Astrocyte (in vitro differentiated cells and primary cell): Measurements from ENCODE around the gene CPEB3. TPM values are rescaled to one million over a fixed set of nuclear protein-coding genes. Genes with fewer than 3 reads are reported as not detected.

Experiments
- DNase-seq: peaks from one replicate; pipeline ENCODE4 v3.0.0-alpha.2; 2010; ENCODE audit warnings: low read depth
- FAIRE-seq: peaks from 2 replicates; lab custom pipeline; 2011; peaks lifted over from hg19 to GRCh38; lab: Jason Lieb, UNC
- H2AFZ ChIP-seq: 2 replicates; pipeline ENCODE4 v1.6.0; 2012; ENCODE audit warnings: low read depth, low read length, inconsistent platforms
- H3K27ac ChIP-seq: 2 replicates; pipeline ENCODE4 v1.5.1; 2011; ENCODE audit warnings: low read depth, low read length, inconsistent platforms
- H3K27me3 ChIP-seq: 2 replicates; pipeline ENCODE4 v1.6.0; 2011; ENCODE audit warnings: low read length, inconsistent platforms; ENCODE audit not compliant: insufficient read depth
- H3K36me3 ChIP-seq: 2 replicates; pipeline ENCODE4 v1.5.1; 2011; ENCODE audit warnings: low read length, inconsistent platforms; ENCODE audit not compliant: insufficient read depth
- H3K4me1 ChIP-seq: 2 replicates; pipeline ENCODE4 v1.5.1; 2011; ENCODE audit warnings: low read length, inconsistent platforms; ENCODE audit not compliant: insufficient read depth
- H3K4me2 ChIP-seq: 2 replicates; pipeline ENCODE4 v1.6.0; 2012; ENCODE audit warnings: low read length, inconsistent platforms
- H3K4me3 ChIP-seq: 2 replicates; pipeline ENCODE4 v1.5.1; 2011; ENCODE audit warnings: low read depth, mild to moderate bottlenecking, low read length, inconsistent platforms; ENCODE audit not compliant: insufficient read depth
- H3K79me2 ChIP-seq: 2 replicates; pipeline ENCODE4 v1.6.0; 2012; ENCODE audit warnings: mild to moderate bottlenecking, low read length, inconsistent platforms; ENCODE audit not compliant: insufficient read depth
- H3K9ac ChIP-seq: 2 replicates; pipeline ENCODE4 v1.6.0; 2012; ENCODE audit warnings: mild to moderate bottlenecking, low read length, inconsistent platforms
- H3K9me3 ChIP-seq: 2 replicates; pipeline ENCODE4 v1.5.1; 2012; ENCODE audit warnings: low read depth, mild to moderate bottlenecking, low read length, inconsistent platforms; ENCODE audit not compliant: insufficient read depth
- H4K20me1 ChIP-seq: 2 replicates; pipeline ENCODE4 v1.6.0; 2012; ENCODE audit warnings: low read length, inconsistent platforms; ENCODE audit not compliant: insufficient read depth
- H3K27ac Mint-ChIP-seq: one replicate; pipeline ENCODE4 v1.8.0; 2021; ENCODE audit warnings: mild to moderate bottlenecking, mixed read lengths; ENCODE audit not compliant: unreplicated experiment
- H3K27me3 Mint-ChIP-seq: one replicate; pipeline ENCODE4 v1.8.0; 2021; ENCODE audit warnings: low read depth, mixed read lengths; ENCODE audit not compliant: unreplicated experiment
- H3K36me3 Mint-ChIP-seq: one replicate; pipeline ENCODE4 v1.8.0; 2021; ENCODE audit warnings: low read depth, mixed read lengths; ENCODE audit not compliant: unreplicated experiment
- H3K4me1 Mint-ChIP-seq: one replicate; pipeline ENCODE4 v1.8.0; 2021; ENCODE audit warnings: low read depth, mixed read lengths; ENCODE audit not compliant: unreplicated experiment
- H3K4me3 Mint-ChIP-seq: one replicate; pipeline ENCODE4 v1.8.0; 2021; ENCODE audit warnings: mild to moderate bottlenecking, moderate library complexity, mixed read lengths; ENCODE audit not compliant: unreplicated experiment
- H3K9me3 Mint-ChIP-seq: one replicate; pipeline ENCODE4 v1.8.0; 2021; ENCODE audit warnings: mild to moderate bottlenecking, mixed read lengths; ENCODE audit not compliant: unreplicated experiment
- EZH2 ChIP-seq: IDR thresholded peaks from 2 replicates; pipeline ENCODE4 v1.6.1; 2012; ENCODE audit warnings: mild to moderate bottlenecking, low read length, inconsistent platforms; ENCODE audit not compliant: insufficient read depth
- total RNA-seq: library from RNA; stranded (reverse); gene quantifications from 2 replicates; pipeline ENCODE4 v1.2.1, GENCODE V29; 2021
- TF ChIP-seq, protein P1 (sequence below): IDR thresholded peaks from 2 replicates; pipeline ENCODE4 v1.5.1; 2011; ENCODE audit warnings: low read depth, mild to moderate bottlenecking, inconsistent platforms, low read length, moderate library complexity; ENCODE audit not compliant: insufficient read depth

Gene CPEB3
- total RNA-seq, 1 donor from 2014 or later: 1.6 TPM

DNA sequence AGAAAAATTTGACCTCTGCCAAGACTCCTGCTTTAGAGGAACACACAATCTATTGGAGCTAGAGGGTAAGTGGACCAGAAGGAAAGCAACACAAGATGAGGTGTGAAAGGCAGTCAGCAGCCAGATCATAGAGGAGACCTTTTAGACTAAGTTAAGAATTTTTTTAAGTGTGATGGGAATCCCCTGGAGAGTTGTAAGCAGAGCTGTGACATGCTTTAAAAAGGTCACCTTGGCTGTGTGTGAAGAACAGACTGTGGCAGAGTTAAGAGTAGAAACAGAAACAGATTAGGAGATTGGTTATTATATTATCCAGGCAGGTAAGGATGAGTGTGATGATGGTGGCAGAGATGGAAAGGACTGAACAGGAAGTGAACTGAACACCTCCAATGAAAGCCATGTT is 23.5 kb downstream of the CPEB3 start:
- Histone ChIP-seq H4K20me1 (no peaks in the 10 kb centered on the region), H3K9me3 (no peaks in the 10 kb centered on the region), H3K36me3 (no peaks in the 10 kb centered on the region), H3K27ac (no peak overlapping the region), H3K4me1 (no peaks in the 10 kb centered on the region), H3K4me3 (no peak overlapping the region), H3K4me2 (no peak overlapping the region), H3K79me2 (no peaks in the 10 kb centered on the region), H3K27me3 (no peaks in the 10 kb centered on the region), H2AFZ (no peak overlapping the region), H3K9ac (no peak overlapping the region)
- DNase-seq (no peak), FAIRE-seq (no peak)
- H3K36me3 Mint-ChIP-seq: no peaks in the 10 kb centered on the region
- TF ChIP-seq, protein P1, sequence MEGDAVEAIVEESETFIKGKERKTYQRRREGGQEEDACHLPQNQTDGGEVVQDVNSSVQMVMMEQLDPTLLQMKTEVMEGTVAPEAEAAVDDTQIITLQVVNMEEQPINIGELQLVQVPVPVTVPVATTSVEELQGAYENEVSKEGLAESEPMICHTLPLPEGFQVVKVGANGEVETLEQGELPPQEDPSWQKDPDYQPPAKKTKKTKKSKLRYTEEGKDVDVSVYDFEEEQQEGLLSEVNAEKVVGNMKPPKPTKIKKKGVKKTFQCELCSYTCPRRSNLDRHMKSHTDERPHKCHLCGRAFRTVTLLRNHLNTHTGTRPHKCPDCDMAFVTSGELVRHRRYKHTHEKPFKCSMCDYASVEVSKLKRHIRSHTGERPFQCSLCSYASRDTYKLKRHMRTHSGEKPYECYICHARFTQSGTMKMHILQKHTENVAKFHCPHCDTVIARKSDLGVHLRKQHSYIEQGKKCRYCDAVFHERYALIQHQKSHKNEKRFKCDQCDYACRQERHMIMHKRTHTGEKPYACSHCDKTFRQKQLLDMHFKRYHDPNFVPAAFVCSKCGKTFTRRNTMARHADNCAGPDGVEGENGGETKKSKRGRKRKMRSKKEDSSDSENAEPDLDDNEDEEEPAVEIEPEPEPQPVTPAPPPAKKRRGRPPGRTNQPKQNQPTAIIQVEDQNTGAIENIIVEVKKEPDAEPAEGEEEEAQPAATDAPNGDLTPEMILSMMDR: no peak
- TF ChIP-seq EZH2: no peak
- H3K4me1 Mint-ChIP-seq: no peaks in the 10 kb centered on the region
- H3K9me3 Mint-ChIP-seq: no peaks in the 10 kb centered on the region
- no peak overlapping the region for H3K4me3 Mint-ChIP-seq
- H3K27ac Mint-ChIP-seq: no peak overlapping the region
- H3K27me3 Mint-ChIP-seq: no peaks in the 10 kb centered on the region

DNA sequence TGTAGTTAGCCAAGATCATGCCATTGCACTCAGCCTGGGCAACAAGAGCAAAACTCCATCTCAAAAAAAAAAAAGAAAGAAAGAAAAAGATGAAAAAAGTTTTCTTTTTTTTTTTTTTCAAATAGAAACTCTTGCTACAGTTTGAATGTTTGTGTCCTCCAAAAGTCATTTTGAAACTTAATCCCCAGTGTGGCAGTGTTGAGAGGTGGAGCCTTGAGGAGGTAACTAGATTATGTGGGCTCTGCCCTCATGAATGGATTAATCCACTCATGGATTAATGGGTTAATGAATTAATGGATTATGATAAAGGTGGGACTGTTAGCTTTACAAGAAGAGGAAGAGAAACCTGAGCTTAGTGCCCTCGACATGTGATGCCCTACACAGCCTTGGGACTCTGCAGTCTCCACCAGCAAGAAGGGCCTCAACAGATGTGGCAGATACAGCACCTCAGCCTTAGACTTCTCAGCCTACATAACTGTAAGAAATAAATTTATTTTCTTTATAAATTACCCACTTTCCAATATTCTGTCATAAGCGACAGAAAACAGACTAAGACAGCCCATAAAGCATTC is 25.1 kb downstream of the CPEB3 start:
- Mint-ChIP-seq H3K4me1 (no peaks in the 10 kb centered on the region), H3K36me3 (no peaks in the 10 kb centered on the region), H3K4me3 (no peak overlapping the region), H3K27ac (no peak overlapping the region), H3K27me3 (no peaks in the 10 kb centered on the region), H3K9me3 (no peaks in the 10 kb centered on the region)
- Histone ChIP-seq H3K27me3 (no peaks in the 10 kb centered on the region), H3K9me3 (no peaks in the 10 kb centered on the region), H3K79me2 (no peaks in the 10 kb centered on the region), H4K20me1 (no peaks in the 10 kb centered on the region), H3K4me1 (no peaks in the 10 kb centered on the region), H3K9ac (no peak overlapping the region), H3K4me2 (no peak overlapping the region), H3K4me3 (no peak overlapping the region), H2AFZ (no peak overlapping the region), H3K36me3 (no peaks in the 10 kb centered on the region), H3K27ac (no peak overlapping the region)
- FAIRE-seq: no peak
- TF ChIP-seq EZH2: no peak
- TF ChIP-seq, protein P1: no peak
- DNase-seq: no peak

DNA sequence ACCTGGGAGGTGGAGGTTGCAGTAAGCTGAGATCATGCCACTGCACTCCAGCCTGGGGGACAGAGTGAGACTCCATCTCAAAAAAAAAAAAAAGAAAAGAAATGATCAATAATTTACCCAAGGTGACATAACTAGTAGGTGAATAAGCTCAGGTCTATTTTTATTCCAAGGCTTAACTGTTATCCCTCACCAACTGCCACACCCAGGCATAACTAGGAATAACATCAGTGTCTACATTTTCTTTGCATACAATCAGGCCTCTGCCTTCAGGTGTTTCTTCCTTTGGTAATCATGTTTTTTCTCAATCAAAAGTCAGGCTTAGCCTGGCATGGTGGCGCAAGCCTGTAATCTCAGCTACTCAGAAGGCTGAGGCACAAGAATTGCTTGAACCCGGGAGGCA is 26.6 kb downstream of the CPEB3 start:
- H3K27me3 ChIP-seq: no peaks in the 10 kb centered on the region
- no peaks in the 10 kb centered on the region for H3K4me1 ChIP-seq
- TF ChIP-seq, protein P1: no peak
- no peak for TF ChIP-seq EZH2
- Mint-ChIP-seq H3K4me1 (no peaks in the 10 kb centered on the region), H3K36me3 (no peaks in the 10 kb centered on the region), H3K27me3 (no peaks in the 10 kb centered on the region), H3K27ac (no peak overlapping the region), H3K9me3 (no peaks in the 10 kb centered on the region), H3K4me3 (no peak overlapping the region)
- no peaks in the 10 kb centered on the region for H3K9me3 ChIP-seq
- no peak overlapping the region for H3K4me2 ChIP-seq
- no peak overlapping the region for H3K27ac ChIP-seq
- FAIRE-seq: no peak
- DNase-seq: no peak
- no peak overlapping the region for H3K9ac ChIP-seq
- H4K20me1 ChIP-seq: no peaks in the 10 kb centered on the region
- no peaks in the 10 kb centered on the region for H3K36me3 ChIP-seq
- H2AFZ ChIP-seq: no peak overlapping the region
- H3K4me3 ChIP-seq: no peak overlapping the region
- no peaks in the 10 kb centered on the region for H3K79me2 ChIP-seq
